GM23338 (cell line): Measurements from ENCODE around the gene ATP8A1. TPM values are rescaled to one million over a fixed set of nuclear protein-coding genes. Genes with fewer than 3 reads are reported as not detected.

Source experiments
- ATAC-seq: fragments of 200-7000 bp; cut with Tn5 transposase; 3 replicates; pipeline ENCODE4 v1.9.1; 2020
- DNase-seq: peaks from one replicate; pipeline ENCODE4 v3.0.0-alpha.2; 2015; ENCODE audit warnings: low spot score
- H2AFZ ChIP-seq: fragments of 200-600 bp; sonication (generic); 2 replicates; pipeline ENCODE4 v1.8.0; 2016; ENCODE audit warnings: antibody characterized with exemption, mild to moderate bottlenecking, moderate library complexity
- H3F3A ChIP-seq: fragments of 200-600 bp; sonication (generic); replicated peaks from 2 replicates; pipeline ENCODE4 v1.8.0; 2017; ENCODE audit warnings: antibody characterized with exemption, mixed run types, low read depth
- H3K27ac ChIP-seq: fragments of 200-600 bp; sonication (generic); 2 replicates; pipeline ENCODE4 v1.6.1; 2016; ENCODE audit warnings: low read depth
- H3K27me3 ChIP-seq: fragments of 200-600 bp; sonication (generic); 2 replicates; pipeline ENCODE4 v1.8.0; 2016; ENCODE audit warnings: mild to moderate bottlenecking, mixed run types, moderate library complexity; ENCODE audit not compliant: insufficient read depth
- H3K36me3 ChIP-seq: fragments of 200-600 bp; sonication (generic); 2 replicates; pipeline ENCODE4 v1.8.0; 2016; ENCODE audit warnings: mild to moderate bottlenecking; ENCODE audit not compliant: insufficient read depth
- H3K4me1 ChIP-seq: fragments of 200-600 bp; sonication (generic); 2 replicates; pipeline ENCODE4 v1.8.0; 2016; ENCODE audit warnings: mild to moderate bottlenecking, moderate library complexity; ENCODE audit not compliant: insufficient read depth
- H3K4me2 ChIP-seq: fragments of 200-600 bp; sonication (generic); 2 replicates; pipeline ENCODE4 v1.7.1; 2017; ENCODE audit warnings: mixed run types
- H3K4me3 ChIP-seq: fragments of 200-600 bp; sonication (generic); 2 replicates; pipeline ENCODE4 v1.6.1; 2016; ENCODE audit warnings: mixed run types
- H3K79me2 ChIP-seq: fragments of 200-600 bp; sonication (generic); replicated peaks from 2 replicates; pipeline ENCODE4 v1.8.0; 2017; ENCODE audit warnings: mild to moderate bottlenecking; ENCODE audit not compliant: insufficient read depth
- H3K9me2 ChIP-seq: fragments of 200-600 bp; sonication (generic); 2 replicates; pipeline ENCODE4 v1.8.0; 2017; ENCODE audit not compliant: insufficient read depth
- H4K20me1 ChIP-seq: fragments of 200-600 bp; sonication (generic); replicated peaks from 2 replicates; pipeline ENCODE4 v1.8.0; 2017; ENCODE audit warnings: mild to moderate bottlenecking; ENCODE audit not compliant: insufficient read depth
- H3K27ac Mint-ChIP-seq: 2 replicates; pipeline ENCODE4 v1.8.0; 2020; ENCODE audit warnings: inconsistent platforms, mild to moderate bottlenecking, moderate library complexity, mixed read lengths
- H3K27me3 Mint-ChIP-seq: 3 replicates; pipeline ENCODE4 v1.8.0; 2022; ENCODE audit warnings: low read depth, mild to moderate bottlenecking, moderate library complexity, mixed read lengths, inconsistent platforms; ENCODE audit not compliant: insufficient read depth, poor library complexity
- H3K36me3 Mint-ChIP-seq: 3 replicates; pipeline ENCODE4 v1.8.0; 2021; ENCODE audit warnings: low read depth, mild to moderate bottlenecking, inconsistent platforms, moderate library complexity, mixed read lengths
- H3K4me1 Mint-ChIP-seq: 3 replicates; pipeline ENCODE4 v1.8.0; 2020; ENCODE audit warnings: mild to moderate bottlenecking, inconsistent platforms, mixed read lengths
- H3K4me3 Mint-ChIP-seq: 3 replicates; pipeline ENCODE4 v1.8.0; 2021; ENCODE audit warnings: moderate library complexity, mild to moderate bottlenecking, inconsistent platforms, mixed read lengths
- H3K9me3 Mint-ChIP-seq: 3 replicates; pipeline ENCODE4 v1.8.0; 2020; ENCODE audit warnings: moderate library complexity, mild to moderate bottlenecking, inconsistent platforms, mixed read lengths
- CTCF ChIP-seq, 2 experiments: fragments of 200-600 bp in 1 of 2; sonication (generic) in 1 of 2; conservative IDR thresholded peaks; 2 replicates each; pipeline versions ENCODE4 v1.5.1 to v1.6.1; 2016 to 2017; ENCODE audit warnings: antibody characterized with exemption in 2 of 2, low read depth in 2 of 2, mild to moderate bottlenecking in 2 of 2, moderate library complexity in 1 of 2
- ETS1 ChIP-seq: IDR thresholded peaks from 2 replicates; pipeline ENCODE4 v1.6.1; 2016; ENCODE audit warnings: antibody characterized with exemption
- EZH2 ChIP-seq: fragments of 200-600 bp; sonication (generic); IDR thresholded peaks from one replicate; pipeline ENCODE4 v1.8.0; 2017; ENCODE audit warnings: antibody characterized with exemption, mild to moderate bottlenecking, low read depth; ENCODE audit not compliant: unreplicated experiment
- JUNB ChIP-seq: IDR thresholded peaks from one replicate; pipeline ENCODE4 v1.6.1; 2016; ENCODE audit warnings: antibody characterized with exemption; ENCODE audit not compliant: unreplicated experiment
- NANOG ChIP-seq: IDR thresholded peaks from 2 replicates; pipeline ENCODE4 v1.6.1; 2016; ENCODE audit warnings: antibody characterized with exemption, borderline replicate concordance
- STAT1 ChIP-seq: IDR thresholded peaks from one replicate; pipeline ENCODE4 v1.6.1; 2016; ENCODE audit warnings: antibody characterized with exemption; ENCODE audit not compliant: unreplicated experiment
- ZNF114 ChIP-seq: fragments of 250-450 bp; sonication (Bioruptor Pico); IDR thresholded peaks from 2 replicates; pipeline ENCODE4 v1.5.0; 2020; ENCODE audit warnings: mild to moderate bottlenecking, moderate library complexity
- ZNF331 ChIP-seq: fragments of 250-450 bp; sonication (Bioruptor Pico); IDR thresholded peaks from 2 replicates; pipeline ENCODE4 v1.5.0; 2020; ENCODE audit warnings: low read depth, mild to moderate bottlenecking, moderate library complexity
- polyA plus RNA-seq: library from polyadenylated mRNA; unstranded; fragments of >200 nt; fragmentation: Nextera tagmentation; extraction: Ambion mirVana; gene quantifications from 2 replicates; pipeline ENCODE4 v1.2.1, GENCODE V29; 2016
- total RNA-seq: library from RNA; depleted of rRNA; stranded (reverse); fragments of >200 nt; shearing (Covaris generic); gene quantifications from 2 replicates; pipeline ENCODE4 v1.2.3, GENCODE V29; 2014

The ATP8A1 gene
- total and polyA plus RNA-seq, 2 experiments from 2014 or later, result 6.8 to 66.3 TPM

- no peak for TF ChIP-seq CTCF (conservative IDR thresholded peaks at IDR 0.05; ENCODE audit: low read depth in 2 of 2)
- TF ChIP-seq ZNF114 (CRISPR knock-in tag), result no peak
- no peak for TF ChIP-seq STAT1
Observed at GRCh38 chr4:42554072-42554471, 102.8 kb downstream of the ATP8A1 start (continued).

DNA sequence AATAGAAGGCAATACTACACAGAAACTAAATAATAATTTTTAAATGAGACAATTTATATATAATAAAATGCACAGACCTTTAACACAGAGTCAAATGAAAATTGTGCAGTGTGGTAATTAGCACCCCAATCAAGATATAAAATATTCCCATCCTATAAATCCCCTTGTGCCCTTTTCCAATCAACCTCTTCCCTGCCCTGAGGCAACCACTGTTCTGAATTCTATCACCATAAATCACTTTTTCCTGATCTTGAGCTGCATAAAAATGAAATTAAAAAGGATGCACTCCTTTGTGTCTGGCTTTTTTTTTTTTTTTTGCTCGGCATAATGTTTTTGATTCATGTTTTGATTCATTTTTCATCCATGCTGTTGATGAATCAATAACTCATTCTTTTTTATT lies 107.0 kb downstream of the ATP8A1 start:
- TF ChIP-seq STAT1 (no peak), JUNB (no peak), ETS1 (no peak), CTCF (conservative IDR thresholded peaks at IDR 0.05; ENCODE audit: low read depth in 2 of 2) (no peak)
- no peak overlapping the region for H3K27ac ChIP-seq
- H3K4me2 ChIP-seq, result no peak overlapping the region
- no peak overlapping the region for H2AFZ ChIP-seq
- ATAC-seq, result no peak
- no peak for DNase-seq
- H3K27ac Mint-ChIP-seq, result no peak overlapping the region
- no peaks in the 10 kb centered on the region for H3F3A ChIP-seq
- H3K9me2 ChIP-seq, result no peaks in the 10 kb centered on the region
- no peaks in the 10 kb centered on the region for H3K79me2 ChIP-seq
- no peaks in the 10 kb centered on the region for H3K4me1 ChIP-seq
- H3K4me3 ChIP-seq, result no peak overlapping the region
- H3K4me3 Mint-ChIP-seq, result no peak overlapping the region
- peaks cover 8% of the 10 kb centered on the region for H3K36me3 Mint-ChIP-seq
- no peaks in the 10 kb centered on the region for H3K36me3 ChIP-seq
- peaks cover 2% of the 10 kb centered on the region; the same call in 1 of the 3 replicates for H3K9me3 Mint-ChIP-seq
- H4K20me1 ChIP-seq, result no peaks in the 10 kb centered on the region
- H3K4me1 Mint-ChIP-seq, result no peaks in the 10 kb centered on the region
- H3K27me3 Mint-ChIP-seq, result no peaks in the 10 kb centered on the region
- H3K27me3 ChIP-seq, result no peaks in the 10 kb centered on the region

DNA sequence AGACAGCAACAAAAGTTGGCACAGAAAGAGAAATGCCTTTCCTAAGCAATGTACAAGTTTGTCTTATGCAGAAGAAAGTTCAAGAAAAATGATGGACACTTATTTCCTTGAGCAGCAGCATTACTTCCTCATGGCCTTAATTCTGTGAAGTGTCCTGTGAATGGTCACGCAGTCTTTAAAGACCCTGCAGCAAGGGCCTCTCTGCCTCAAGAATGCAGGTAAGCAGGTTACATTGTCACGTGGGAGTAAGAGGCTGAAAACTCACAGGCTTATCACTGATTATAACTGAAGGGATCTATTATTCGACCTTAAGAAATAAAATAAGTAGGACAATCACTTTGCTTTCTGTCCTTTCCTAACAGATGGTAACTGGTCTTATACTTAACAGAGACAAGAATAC lies 109.1 kb downstream of the ATP8A1 start:
- ATAC-seq, result no peak
- H3K4me2 ChIP-seq, result no peak overlapping the region
- no peak for TF ChIP-seq EZH2
- no peak for TF ChIP-seq ETS1
- TF ChIP-seq NANOG, result no peak
- TF ChIP-seq CTCF (conservative IDR thresholded peaks at IDR 0.05; ENCODE audit: low read depth in 2 of 2), result no peak
- TF ChIP-seq ZNF114 (CRISPR knock-in tag), result no peak
- TF ChIP-seq ZNF331 (CRISPR knock-in tag), result no peak

More for the DNA sequence above, 109.1 kb downstream of the ATP8A1 start:
- DNase-seq, result no peak
- no peaks in the 10 kb centered on the region for H3K4me1 Mint-ChIP-seq
- no peaks in the 10 kb centered on the region for H3K9me3 Mint-ChIP-seq
- H3K27ac ChIP-seq, result no peak overlapping the region
- H3K27me3 ChIP-seq, result no peaks in the 10 kb centered on the region
- H3K79me2 ChIP-seq, result no peaks in the 10 kb centered on the region
- no peak overlapping the region for H2AFZ ChIP-seq
- no peaks in the 10 kb centered on the region for H3K27me3 Mint-ChIP-seq
- no peaks in the 10 kb centered on the region for H3K4me1 ChIP-seq
- H3K9me2 ChIP-seq, result no peaks in the 10 kb centered on the region
- H3K4me3 ChIP-seq, result no peak overlapping the region
- no peaks in the 10 kb centered on the region for H3F3A ChIP-seq
- H3K27ac Mint-ChIP-seq, result no peak overlapping the region
- no peak overlapping the region for H3K4me3 Mint-ChIP-seq
- H4K20me1 ChIP-seq, result no peaks in the 10 kb centered on the region
- no peaks in the 10 kb centered on the region for H3K36me3 ChIP-seq
- peaks cover 2% of the 10 kb centered on the region; the same call in 2 of the 3 replicates for H3K36me3 Mint-ChIP-seq
